A549 (cell line): ENCODE results near the gene PRR5L. TPM values are rescaled to one million over a fixed set of nuclear protein-coding genes. Genes with fewer than 3 reads are reported as not detected.

Experiments
- ATAC-seq, 2 experiments: fragments of 200-7000 bp in 1 of 2; fragments of >200 bp in 1 of 2; cut with Nextera tagmentation in 1 of 2; cut with Tn5 transposase in 1 of 2; 3 replicates each; pipeline versions ENCODE4 v1.8.0 to v1.9.1; 2018 to 2020; ENCODE audit warnings: mild to moderate bottlenecking in 1 of 2, moderate library complexity in 1 of 2
- CTCF ChIA-PET: fragments of 300-600 bp; sonication (Branson Sonifier 250); formaldehyde crosslinking; extraction: SDS; loops from one replicate; lab custom pipeline; 2021; ENCODE audit warnings: antibody characterized with exemption, inconsistent platforms; lab: Yijun Ruan, JAX
- POLR2A ChIA-PET: fragments of 350-600 bp; formaldehyde crosslinking; extraction: SDS; loops from one replicate; lab custom pipeline; 2021; ENCODE audit warnings: antibody characterized with exemption, inconsistent platforms; lab: Yijun Ruan, JAX
- DNase-seq, 2 experiments: peaks; one replicate each; pipeline versions ENCODE4 v3.0.0 to v3.0.0-alpha.2; 2011 to 2016; ENCODE audit warnings: low read depth in 1 of 2, low spot score in 1 of 2
- FAIRE-seq: peaks from 2 replicates; lab custom pipeline; 2011; peaks lifted over from hg19 to GRCh38; lab: Jason Lieb, UNC
- H3K27ac ChIP-seq, 2 experiments: fragments of >200 bp; sonication (Bioruptor Twin); formaldehyde crosslinking; 3 replicates each; pipeline ENCODE4 v1.5.1; 2016 to 2017
- H3K4me1 ChIP-seq: fragments of >200 bp; sonication (Bioruptor Twin); formaldehyde crosslinking; 3 replicates; pipeline ENCODE4 v1.6.1; 2016
- H3K4me2 ChIP-seq: fragments of >200 bp; sonication (Bioruptor Twin); formaldehyde crosslinking; 3 replicates; pipeline ENCODE4 v1.6.1; 2016
- H3K4me3 ChIP-seq: fragments of >200 bp; sonication (Bioruptor Twin); formaldehyde crosslinking; 3 replicates; pipeline ENCODE4 v1.5.1; 2016
- H3K9me3 ChIP-seq: fragments of >200 bp; sonication (Bioruptor Twin); formaldehyde crosslinking; 3 replicates; pipeline ENCODE4 v1.6.1; 2016
- BHLHE40 ChIP-seq: IDR thresholded peaks from 2 replicates; pipeline ENCODE4 v1.6.1; 2012; ENCODE audit warnings: low read depth, low read length, inconsistent platforms
- CBX2 ChIP-seq: fragments of 200-600 bp; sonication (generic); IDR thresholded peaks from 2 replicates; pipeline ENCODE4 v1.6.1; 2016; ENCODE audit warnings: low read depth, mild to moderate bottlenecking, borderline replicate concordance
- EHF ChIP-seq: fragments of 250-450 bp; sonication (Bioruptor Pico); IDR thresholded peaks from 2 replicates; pipeline ENCODE4 v1.5.0; 2020; ENCODE audit warnings: mild to moderate bottlenecking
- EHMT2 ChIP-seq: fragments of 200-600 bp; sonication (generic); IDR thresholded peaks from 2 replicates; pipeline ENCODE4 v1.6.1; 2016; ENCODE audit warnings: antibody characterized with exemption, low read depth, mild to moderate bottlenecking, moderate library complexity
- EP300 ChIP-seq, 2 experiments: fragments of >200 bp; sonication (Bioruptor Twin); formaldehyde crosslinking; IDR thresholded peaks; 2 replicates in 1 of 2; 3 replicates in 1 of 2; pipeline ENCODE4 v1.6.1; 2016 to 2017
- ESRRA ChIP-seq: fragments of 150-350 bp; IDR thresholded peaks from 2 replicates; pipeline ENCODE4 v1.6.1; 2014; ENCODE audit warnings: mild to moderate bottlenecking, low read length, borderline replicate concordance
- FOXS1 ChIP-seq: fragments of 250-450 bp; sonication (Bioruptor Pico); IDR thresholded peaks from 2 replicates; pipeline ENCODE4 v1.5.0; 2020; ENCODE audit warnings: mild to moderate bottlenecking, moderate library complexity
- HDAC2 ChIP-seq: fragments of 200-600 bp; sonication (generic); IDR thresholded peaks from 2 replicates; pipeline ENCODE4 v1.6.1; 2016
- HEYL ChIP-seq: fragments of 250-450 bp; sonication (Bioruptor Pico); IDR thresholded peaks from 2 replicates; pipeline ENCODE4 v1.8.0; 2021; ENCODE audit warnings: mild to moderate bottlenecking, moderate library complexity
- HOXB13 ChIP-seq: fragments of 250-450 bp; sonication (Bioruptor Pico); IDR thresholded peaks from 2 replicates; pipeline ENCODE4 v1.5.0; 2020; ENCODE audit warnings: low read depth, mild to moderate bottlenecking, moderate library complexity
- JUNB ChIP-seq: fragments of >200 bp; sonication (Bioruptor Twin); formaldehyde crosslinking; IDR thresholded peaks from 2 replicates; pipeline ENCODE4 v1.6.1; 2016
- KDM5A ChIP-seq: fragments of 200-600 bp; sonication (generic); IDR thresholded peaks from 2 replicates; pipeline ENCODE4 v1.6.1; 2016; ENCODE audit warnings: antibody characterized with exemption, mild to moderate bottlenecking
- MAFK ChIP-seq: fragments of 450-650 bp; IDR thresholded peaks from 2 replicates; pipeline ENCODE4 v1.6.1; 2014; ENCODE audit not compliant: partially characterized antibody
- MYC ChIP-seq: IDR thresholded peaks from 2 replicates; pipeline ENCODE4 v1.6.1; 2012; ENCODE audit warnings: mild to moderate bottlenecking, inconsistent platforms, low read length, improper control_type of control experiment, borderline replicate concordance
- NPAS2 ChIP-seq: fragments of 250-450 bp; sonication (Bioruptor Pico); IDR thresholded peaks from 2 replicates; pipeline ENCODE4 v1.8.0; 2022; ENCODE audit warnings: mild to moderate bottlenecking, moderate library complexity, borderline replicate concordance
- PHF8 ChIP-seq: fragments of 200-600 bp; sonication (generic); IDR thresholded peaks from 2 replicates; pipeline ENCODE4 v1.6.1; 2016; ENCODE audit warnings: low read depth, mild to moderate bottlenecking, antibody characterized with exemption, moderate library complexity, borderline replicate concordance
- RAD21 ChIP-seq, 2 experiments: fragments of >200 bp in 1 of 2; sonication (Bioruptor Twin) in 1 of 2; formaldehyde crosslinking in 1 of 2; IDR thresholded peaks in 1 of 2; conservative IDR thresholded peaks in 1 of 2; 2 replicates in 1 of 2; 3 replicates in 1 of 2; pipeline ENCODE4 v1.6.1; 2012 to 2018; ENCODE audit warnings: inconsistent platforms in 1 of 2
- RARB ChIP-seq: fragments of 250-450 bp; sonication (Bioruptor Pico); IDR thresholded peaks from 2 replicates; pipeline ENCODE4 v1.8.0; 2021; ENCODE audit warnings: mild to moderate bottlenecking, moderate library complexity
- RNF2 ChIP-seq: fragments of 200-600 bp; sonication (generic); IDR thresholded peaks from 2 replicates; pipeline ENCODE4 v1.6.1; 2016; ENCODE audit warnings: low read depth, mild to moderate bottlenecking, antibody characterized with exemption, moderate library complexity, borderline replicate concordance
- TP53 ChIP-seq: fragments of 250-450 bp; sonication (Bioruptor Pico); IDR thresholded peaks from 2 replicates; pipeline ENCODE4 v1.5.0; 2021; ENCODE audit warnings: mild to moderate bottlenecking, moderate library complexity
- ZC3H11A ChIP-seq: fragments of 450-650 bp; IDR thresholded peaks from 2 replicates; pipeline ENCODE4 v1.6.1; 2014; ENCODE audit warnings: antibody characterized with exemption, mild to moderate bottlenecking
- ZFP36 ChIP-seq: fragments of 450-650 bp; IDR thresholded peaks from 2 replicates; pipeline ENCODE4 v1.6.1; 2014; ENCODE audit warnings: borderline replicate concordance; ENCODE audit not compliant: partially characterized antibody
- ZNF302 ChIP-seq: fragments of 250-450 bp; sonication (Bioruptor Pico); IDR thresholded peaks from 2 replicates; pipeline ENCODE4 v1.9.0; 2021; ENCODE audit warnings: inconsistent platforms, mild to moderate bottlenecking, moderate library complexity
- ZSCAN20 ChIP-seq: fragments of 250-450 bp; sonication (Bioruptor Pico); IDR thresholded peaks from 2 replicates; pipeline ENCODE4 v1.8.0; 2022; ENCODE audit warnings: mild to moderate bottlenecking, moderate library complexity
- WGBS: methylation state at CpG from one replicate; pipeline ENCODE4 v1.1.6; 2017; ENCODE audit errors: missing lambda C conversion rate; 5-methylcytosine and 5-hydroxymethylcytosine counted together
- polyA plus RNA-seq, 4 experiments: library from polyadenylated mRNA; depleted of rRNA in 3 of 4; stranded (reverse); fragments of >200 nt; fragmentation: RNase III in 1 of 4; extraction: RNeasy Plus Mini Kit Qiagen cat#74134 plus additional on column Dnase treatment in 1 of 4; gene quantifications; 2 replicates in 3 of 4; 3 replicates in 1 of 4; pipeline ENCODE4 v1.2.3, GENCODE V29; 2011 to 2017
- TF ChIP-seq, protein P1 (sequence below): fragments of 450-650 bp; IDR thresholded peaks from 2 replicates; pipeline ENCODE4 v1.6.1; 2014; ENCODE audit warnings: antibody characterized with exemption
- TF ChIP-seq, protein P2 (sequence below): fragments of >200 bp; sonication (Bioruptor Twin); formaldehyde crosslinking; IDR thresholded peaks from 3 replicates; pipeline ENCODE4 v1.5.1; 2016
- TF ChIP-seq, protein P3 (sequence below): fragments of 250-450 bp; sonication (Bioruptor Pico); IDR thresholded peaks from 2 replicates; pipeline ENCODE4 v1.5.0; 2020; ENCODE audit warnings: low read depth, mild to moderate bottlenecking, moderate library complexity
- TF ChIP-seq, protein P4 (sequence below): fragments of >200 bp; sonication (Bioruptor Twin); formaldehyde crosslinking; IDR thresholded peaks from 3 replicates; pipeline ENCODE4 v1.6.1; 2016

Gene PRR5L
- polyA plus RNA-seq, 2 of the 4 experiments (the other 2 are of a cell fraction) = 6.9 to 12.1 TPM

DNA sequence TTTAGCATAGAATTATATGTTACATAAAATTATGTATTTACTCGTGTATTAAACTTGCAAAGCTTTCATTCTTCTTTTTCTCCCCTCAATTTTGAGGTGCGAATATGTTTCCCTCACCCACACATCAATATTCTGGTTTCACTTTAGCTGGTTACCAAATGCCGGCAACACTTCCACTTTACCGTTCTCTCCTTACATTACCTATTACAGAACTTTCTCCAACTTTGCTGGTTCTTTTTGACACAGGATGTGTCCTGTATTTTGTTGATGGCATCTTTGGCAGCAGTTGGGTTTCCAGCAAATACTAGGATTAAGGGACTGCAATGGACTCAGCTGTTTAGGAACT lies 84.9 kb downstream of the PRR5L start:
- POLR2A ChIA-PET = no interaction called here
- 81% methylated on average over 4 of the region's 4 CpGs for WGBS

DNA sequence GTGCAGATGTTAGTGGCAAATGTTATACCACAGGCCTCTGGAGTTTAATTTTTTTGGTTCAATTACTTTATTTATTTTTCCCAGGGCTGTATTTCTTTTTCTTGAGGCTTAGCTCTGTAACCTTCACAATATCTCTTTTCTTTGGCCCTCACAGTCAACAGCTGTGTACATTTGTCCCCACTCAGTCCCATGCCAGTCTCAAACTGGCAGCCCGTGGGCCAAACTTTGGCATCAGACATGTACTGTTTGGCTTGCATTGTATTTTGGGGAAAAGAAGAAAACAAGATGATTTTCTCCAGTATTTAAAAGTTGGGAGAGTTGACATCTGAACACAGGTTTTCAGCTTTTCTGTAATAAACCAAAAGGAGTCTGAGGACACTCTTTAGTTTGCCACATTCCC lies 87.1 kb downstream of the PRR5L start:
- ChIA-PET CTCF (interaction anchor here (0.9 kb wide), 1 partner anchor 561 kb away, joined by 3 read pairs; no protein-coding TSS in a partner anchor), POLR2A (no interaction called here)
- H3K4me2 ChIP-seq = no peak overlapping the region
- no peak overlapping the region for H3K4me3 ChIP-seq
- H3K9me3 ChIP-seq = no peaks in the 10 kb centered on the region
- ATAC-seq = no peak
- WGBS = 63% methylated on average over 1 of the region's 1 CpG
- FAIRE-seq = no peak
- H3K4me1 ChIP-seq = peaks cover 8% of the 10 kb centered on the region; the same call in 1 of the 3 replicates
- no peak for DNase-seq
- H3K27ac ChIP-seq = no peak overlapping the region
- TF ChIP-seq PHF8 (no peak), HOXB13 (CRISPR knock-in tag) (no peak), NPAS2 (CRISPR knock-in tag) (no peak), EHF (CRISPR knock-in tag) (no peak), EP300 (IDR thresholded peaks at IDR 0.05) (no peak), MYC (no peak), HEYL (CRISPR knock-in tag) (no peak), ZC3H11A (no peak), ZNF302 (CRISPR knock-in tag) (no peak)
- TF ChIP-seq, protein P1, sequence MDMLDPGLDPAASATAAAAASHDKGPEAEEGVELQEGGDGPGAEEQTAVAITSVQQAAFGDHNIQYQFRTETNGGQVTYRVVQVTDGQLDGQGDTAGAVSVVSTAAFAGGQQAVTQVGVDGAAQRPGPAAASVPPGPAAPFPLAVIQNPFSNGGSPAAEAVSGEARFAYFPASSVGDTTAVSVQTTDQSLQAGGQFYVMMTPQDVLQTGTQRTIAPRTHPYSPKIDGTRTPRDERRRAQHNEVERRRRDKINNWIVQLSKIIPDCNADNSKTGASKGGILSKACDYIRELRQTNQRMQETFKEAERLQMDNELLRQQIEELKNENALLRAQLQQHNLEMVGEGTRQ = no peak

More for the DNA sequence above, 84.9 kb downstream of the PRR5L start:
- ATAC-seq (no peak), DNase-seq (no peak), FAIRE-seq (no peak)
- CTCF ChIA-PET = interaction anchor here (1.0 to 2.3 kb wide), 3 partner anchors 8 to 98 kb away, joined by 4 to 11 read pairs (median 8); no protein-coding TSS in a partner anchor
- H3K4me1 ChIP-seq = peaks cover 8% of the 10 kb centered on the region; the same call in 1 of the 3 replicates
- no peak overlapping the region for H3K4me2 ChIP-seq
- no peak overlapping the region for H3K27ac ChIP-seq
- TF ChIP-seq EHMT2 (no peak), JUNB (no peak), RARB (CRISPR knock-in tag) (no peak), MAFK (no peak), FOXS1 (CRISPR knock-in tag) (no peak), HOXB13 (CRISPR knock-in tag) (no peak), RNF2 (no peak), NPAS2 (CRISPR knock-in tag) (no peak), ZFP36 (no peak), ESRRA (no peak), MYC (no peak), CBX2 (no peak)
- no peak overlapping the region for H3K4me3 ChIP-seq
- no peaks in the 10 kb centered on the region for H3K9me3 ChIP-seq

DNA sequence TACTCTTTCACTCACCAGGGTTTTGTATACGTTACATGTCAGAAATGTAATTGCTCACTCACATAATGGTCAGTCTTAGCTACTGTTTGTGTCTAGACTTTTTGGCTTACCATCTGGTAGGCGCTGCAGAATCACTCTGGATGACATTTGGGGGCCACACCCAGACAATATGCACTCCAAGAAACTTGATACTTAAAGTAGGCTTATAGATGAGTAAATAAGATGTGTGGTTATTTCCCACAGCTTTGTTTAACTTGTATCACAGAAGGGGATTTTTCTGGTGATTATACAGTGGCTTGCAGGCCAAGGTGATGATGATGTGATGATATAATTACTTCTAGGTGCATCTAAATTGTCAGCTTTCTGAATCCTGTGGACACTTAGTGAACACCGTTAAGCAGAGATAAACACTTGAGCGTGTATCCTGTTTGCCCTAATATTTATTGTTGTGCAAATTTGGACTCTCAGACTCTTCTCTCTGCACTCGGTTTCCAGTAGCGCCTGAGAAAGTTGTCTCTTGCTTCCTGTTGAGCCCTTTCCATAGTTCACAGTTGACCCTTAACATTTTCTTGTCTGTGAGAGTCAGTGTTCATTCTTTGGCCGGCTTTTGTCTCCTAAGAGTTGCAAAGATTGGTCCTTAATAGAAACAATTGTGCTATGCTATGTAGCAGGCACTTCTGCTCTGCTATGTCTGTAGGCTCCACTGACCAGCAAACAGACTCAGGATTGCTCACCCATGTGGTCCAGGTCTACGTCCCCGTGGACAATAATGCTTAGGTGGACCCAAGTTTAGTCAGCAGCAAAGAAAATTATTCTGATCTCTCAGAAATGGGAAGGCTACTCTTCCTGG lies 89.3 kb downstream of the PRR5L start:
- Histone ChIP-seq H3K4me1 (peaks cover 8% of the 10 kb centered on the region; the same call in 1 of the 3 replicates), H3K27ac (no peak overlapping the region), H3K4me2 (no peak overlapping the region), H3K9me3 (no peaks in the 10 kb centered on the region), H3K4me3 (no peak overlapping the region)
- no peak for DNase-seq
- ATAC-seq = no peak
- WGBS = 74% methylated on average over 9 of the region's 9 CpGs
- ChIA-PET CTCF (interaction anchor here (0.6 to 2.4 kb wide), 4 partner anchors 25 to 107 kb away, joined by 3 to 7 read pairs (median 4); no protein-coding TSS in a partner anchor), POLR2A (no interaction called here)
- no peak for FAIRE-seq
- TF ChIP-seq, protein P2, sequence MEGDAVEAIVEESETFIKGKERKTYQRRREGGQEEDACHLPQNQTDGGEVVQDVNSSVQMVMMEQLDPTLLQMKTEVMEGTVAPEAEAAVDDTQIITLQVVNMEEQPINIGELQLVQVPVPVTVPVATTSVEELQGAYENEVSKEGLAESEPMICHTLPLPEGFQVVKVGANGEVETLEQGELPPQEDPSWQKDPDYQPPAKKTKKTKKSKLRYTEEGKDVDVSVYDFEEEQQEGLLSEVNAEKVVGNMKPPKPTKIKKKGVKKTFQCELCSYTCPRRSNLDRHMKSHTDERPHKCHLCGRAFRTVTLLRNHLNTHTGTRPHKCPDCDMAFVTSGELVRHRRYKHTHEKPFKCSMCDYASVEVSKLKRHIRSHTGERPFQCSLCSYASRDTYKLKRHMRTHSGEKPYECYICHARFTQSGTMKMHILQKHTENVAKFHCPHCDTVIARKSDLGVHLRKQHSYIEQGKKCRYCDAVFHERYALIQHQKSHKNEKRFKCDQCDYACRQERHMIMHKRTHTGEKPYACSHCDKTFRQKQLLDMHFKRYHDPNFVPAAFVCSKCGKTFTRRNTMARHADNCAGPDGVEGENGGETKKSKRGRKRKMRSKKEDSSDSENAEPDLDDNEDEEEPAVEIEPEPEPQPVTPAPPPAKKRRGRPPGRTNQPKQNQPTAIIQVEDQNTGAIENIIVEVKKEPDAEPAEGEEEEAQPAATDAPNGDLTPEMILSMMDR = no peak
- no peak for TF ChIP-seq HEYL (CRISPR knock-in tag)
- TF ChIP-seq KDM5A = no peak
- TF ChIP-seq ZSCAN20 (CRISPR knock-in tag) = no peak
- TF ChIP-seq ZC3H11A = no peak
- TF ChIP-seq PHF8 = no peak
- TF ChIP-seq TP53 = no peak
- TF ChIP-seq BHLHE40 = no peak
- TF ChIP-seq ZNF302 (CRISPR knock-in tag) = no peak
- no peak for TF ChIP-seq HDAC2
- TF ChIP-seq JUNB = no peak
- no peak for TF ChIP-seq RARB (CRISPR knock-in tag)
- TF ChIP-seq, protein P3, sequence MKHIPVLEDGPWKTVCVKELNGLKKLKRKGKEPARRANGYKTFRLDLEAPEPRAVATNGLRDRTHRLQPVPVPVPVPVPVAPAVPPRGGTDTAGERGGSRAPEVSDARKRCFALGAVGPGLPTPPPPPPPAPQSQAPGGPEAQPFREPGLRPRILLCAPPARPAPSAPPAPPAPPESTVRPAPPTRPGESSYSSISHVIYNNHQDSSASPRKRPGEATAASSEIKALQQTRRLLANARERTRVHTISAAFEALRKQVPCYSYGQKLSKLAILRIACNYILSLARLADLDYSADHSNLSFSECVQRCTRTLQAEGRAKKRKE (CRISPR knock-in tag) = no peak
- no peak for TF ChIP-seq RAD21 (conservative IDR thresholded peaks at IDR 0.05 in 1 of 2, IDR thresholded peaks at IDR 0.05 in 1 of 2)
- TF ChIP-seq, protein P4, sequence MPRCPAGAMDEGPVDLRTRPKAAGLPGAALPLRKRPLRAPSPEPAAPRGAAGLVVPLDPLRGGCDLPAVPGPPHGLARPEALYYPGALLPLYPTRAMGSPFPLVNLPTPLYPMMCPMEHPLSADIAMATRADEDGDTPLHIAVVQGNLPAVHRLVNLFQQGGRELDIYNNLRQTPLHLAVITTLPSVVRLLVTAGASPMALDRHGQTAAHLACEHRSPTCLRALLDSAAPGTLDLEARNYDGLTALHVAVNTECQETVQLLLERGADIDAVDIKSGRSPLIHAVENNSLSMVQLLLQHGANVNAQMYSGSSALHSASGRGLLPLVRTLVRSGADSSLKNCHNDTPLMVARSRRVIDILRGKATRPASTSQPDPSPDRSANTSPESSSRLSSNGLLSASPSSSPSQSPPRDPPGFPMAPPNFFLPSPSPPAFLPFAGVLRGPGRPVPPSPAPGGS = no peak
